NT2/D1 (cell line): ENCODE results near the gene VARS2.

Source experiments
- SUZ12 ChIP-seq: IDR thresholded peaks from 2 replicates; pipeline ENCODE4 v1.6.1; 2011; ENCODE audit not compliant: insufficient read length, insufficient read depth; ENCODE audit errors: extremely low read depth
- ZNF274 ChIP-seq: IDR thresholded peaks from 2 replicates; pipeline ENCODE4 v1.6.1; 2011; ENCODE audit warnings: mild to moderate bottlenecking, low read depth, low read length

DNA sequence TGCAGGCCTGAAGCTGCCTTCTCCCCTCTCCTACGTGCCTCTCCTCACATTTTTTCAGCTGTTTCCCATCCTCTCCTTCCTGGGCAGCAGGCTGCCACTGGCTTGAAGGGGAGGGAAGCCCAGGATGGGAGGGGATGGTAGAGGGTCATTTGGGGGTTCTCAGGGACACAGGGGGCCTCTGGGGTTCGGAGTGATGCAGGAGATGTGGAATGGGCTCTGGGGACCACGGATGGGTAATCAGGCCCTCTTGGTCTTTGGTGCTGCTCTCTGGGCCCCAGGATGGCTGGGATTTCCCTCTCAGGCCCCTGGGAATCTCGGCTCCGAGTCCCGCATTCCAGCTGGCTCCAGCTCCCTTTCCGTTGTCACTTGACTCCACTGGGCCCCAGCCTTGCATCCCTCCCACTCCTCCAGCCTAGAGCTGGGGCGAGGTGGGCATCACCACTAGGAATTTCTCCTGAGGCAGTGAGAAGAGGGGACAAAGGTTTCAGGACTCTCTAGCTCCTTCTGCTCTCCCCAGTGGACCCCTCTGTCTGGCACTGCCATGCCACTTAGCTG is 31.8 kb upstream of the VARS2 start:
- no peak for TF ChIP-seq SUZ12
- TF ChIP-seq ZNF274, result no peak
